ENCODE data around the gene FTO. TPM values are rescaled to one million over a fixed set of nuclear protein-coding genes. Genes with fewer than 3 reads are reported as not detected.

FTO gene
- total RNA-seq, 1 experiment from 2014 or later = 78.3 TPM

GRCh38 chr16:54160939-54161897 lies 457.3 kb downstream of the FTO start:
- H3K27ac Mint-ChIP-seq (ENCODE audit: unreplicated experiment) = no peak overlapping the region
- BruUV-seq (replicated peaks) = no TSS peak

DNA sequence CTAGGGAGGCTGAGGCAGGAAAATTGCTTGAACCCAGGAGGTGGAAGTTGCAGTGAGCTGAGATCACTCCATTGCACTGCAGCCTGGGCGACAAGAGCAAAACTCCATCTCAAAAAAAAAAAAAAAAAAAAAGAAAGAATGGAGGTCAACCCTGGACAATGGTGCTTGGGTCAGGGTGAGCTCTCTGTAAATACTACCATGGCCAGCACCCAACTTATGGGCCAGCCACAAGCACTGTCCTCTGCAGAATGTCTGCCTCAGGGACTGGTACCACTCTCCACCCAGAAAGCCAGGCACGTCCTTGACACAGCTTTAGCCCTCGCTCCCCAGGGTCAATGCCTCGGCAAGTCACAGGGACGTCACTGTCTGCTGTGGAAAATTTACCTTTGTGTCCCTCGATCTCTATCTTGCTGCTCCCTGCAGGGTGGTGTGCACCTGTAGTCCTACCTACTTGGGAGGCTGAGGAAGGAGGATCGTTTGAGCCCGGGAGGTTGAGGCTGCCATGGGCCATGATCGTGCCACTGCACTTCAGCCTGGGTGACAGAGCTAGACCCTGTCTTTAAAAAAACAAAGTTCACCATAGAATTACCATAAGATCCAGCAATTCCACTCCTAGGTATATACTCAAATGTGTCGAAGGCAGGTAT lies 459.4 kb downstream of the FTO start:
- TF ChIP-seq, protein P1, sequence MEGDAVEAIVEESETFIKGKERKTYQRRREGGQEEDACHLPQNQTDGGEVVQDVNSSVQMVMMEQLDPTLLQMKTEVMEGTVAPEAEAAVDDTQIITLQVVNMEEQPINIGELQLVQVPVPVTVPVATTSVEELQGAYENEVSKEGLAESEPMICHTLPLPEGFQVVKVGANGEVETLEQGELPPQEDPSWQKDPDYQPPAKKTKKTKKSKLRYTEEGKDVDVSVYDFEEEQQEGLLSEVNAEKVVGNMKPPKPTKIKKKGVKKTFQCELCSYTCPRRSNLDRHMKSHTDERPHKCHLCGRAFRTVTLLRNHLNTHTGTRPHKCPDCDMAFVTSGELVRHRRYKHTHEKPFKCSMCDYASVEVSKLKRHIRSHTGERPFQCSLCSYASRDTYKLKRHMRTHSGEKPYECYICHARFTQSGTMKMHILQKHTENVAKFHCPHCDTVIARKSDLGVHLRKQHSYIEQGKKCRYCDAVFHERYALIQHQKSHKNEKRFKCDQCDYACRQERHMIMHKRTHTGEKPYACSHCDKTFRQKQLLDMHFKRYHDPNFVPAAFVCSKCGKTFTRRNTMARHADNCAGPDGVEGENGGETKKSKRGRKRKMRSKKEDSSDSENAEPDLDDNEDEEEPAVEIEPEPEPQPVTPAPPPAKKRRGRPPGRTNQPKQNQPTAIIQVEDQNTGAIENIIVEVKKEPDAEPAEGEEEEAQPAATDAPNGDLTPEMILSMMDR (IDR thresholded peaks at IDR 0.05; ENCODE audit: insufficient read depth in 1 of 2, low read depth in 1 of 2, low read length in 1 of 2, severe bottlenecking in 1 of 2, unreplicated experiment in 1 of 2) = no peak
- intact Hi-C loops (cut with micrococcal nuclease; ENCODE audit: unreplicated experiment) = no loop called here
- no peak overlapping the region for H3K27ac Mint-ChIP-seq (ENCODE audit: unreplicated experiment)
- DNase-seq = no peak
- Histone ChIP-seq H3K9me3 (no peaks in the 10 kb centered on the region), H3K27me3 (replicated peaks; ENCODE audit: control insufficient read depth, insufficient read depth, low read length) (no peaks in the 10 kb centered on the region), H3K4me3 (ENCODE audit: low read depth, low read length) (no peak overlapping the region), H3K36me3 (ENCODE audit: control insufficient read depth, insufficient read depth, low read length) (no peaks in the 10 kb centered on the region), H3K4me1 (peaks cover 25% of the 10 kb centered on the region; the same call in 1 of the 2 replicates)
- no peak overlapping the region for H3K4me3 Mint-ChIP-seq (ENCODE audit: unreplicated experiment)
- BruUV-seq (replicated peaks) = no TSS peak
- H3K27me3 Mint-ChIP-seq (ENCODE audit: insufficient read depth, unreplicated experiment) = no peaks in the 10 kb centered on the region
- peaks cover 9% of the 10 kb centered on the region for H3K9me3 Mint-ChIP-seq (ENCODE audit: unreplicated experiment)
- CTCF ChIA-PET = no interaction called here
- POLR2A ChIA-PET = no interaction called here
- H3K4me1 Mint-ChIP-seq (ENCODE audit: low read depth, unreplicated experiment) = peaks cover 31% of the 10 kb centered on the region
- H3K36me3 Mint-ChIP-seq (ENCODE audit: insufficient read depth, unreplicated experiment) = no peaks in the 10 kb centered on the region

More at GRCh38 chr16:54160939-54161897, 457.3 kb downstream of the FTO start:
- CTCF ChIA-PET = no interaction called here
- peak in 1 of 2 experiments; percentile 2 for DNase-seq
- POLR2A ChIA-PET = no interaction called here
- Mint-ChIP-seq H3K4me3 (ENCODE audit: unreplicated experiment) (no peak overlapping the region), H3K4me1 (ENCODE audit: low read depth, unreplicated experiment) (peaks cover 28% of the 10 kb centered on the region), H3K36me3 (ENCODE audit: insufficient read depth, unreplicated experiment) (no peaks in the 10 kb centered on the region), H3K9me3 (ENCODE audit: unreplicated experiment) (peaks cover 22% of the 10 kb centered on the region), H3K27me3 (ENCODE audit: insufficient read depth, unreplicated experiment) (no peaks in the 10 kb centered on the region)
- Histone ChIP-seq H3K4me3 (ENCODE audit: low read depth, low read length) (no peak overlapping the region), H3K9me3 (no peaks in the 10 kb centered on the region), H3K36me3 (ENCODE audit: control insufficient read depth, insufficient read depth, low read length) (no peaks in the 10 kb centered on the region), H3K27me3 (replicated peaks; ENCODE audit: control insufficient read depth, insufficient read depth, low read length) (no peaks in the 10 kb centered on the region), H3K4me1 (peaks cover 25% of the 10 kb centered on the region; the same call in 1 of the 2 replicates)
- intact Hi-C loops (cut with micrococcal nuclease; ENCODE audit: unreplicated experiment) = no loop called here
- TF ChIP-seq, protein P1 (IDR thresholded peaks at IDR 0.05; ENCODE audit: insufficient read depth in 1 of 2, low read depth in 1 of 2, low read length in 1 of 2, severe bottlenecking in 1 of 2, unreplicated experiment in 1 of 2) = no peak

DNA sequence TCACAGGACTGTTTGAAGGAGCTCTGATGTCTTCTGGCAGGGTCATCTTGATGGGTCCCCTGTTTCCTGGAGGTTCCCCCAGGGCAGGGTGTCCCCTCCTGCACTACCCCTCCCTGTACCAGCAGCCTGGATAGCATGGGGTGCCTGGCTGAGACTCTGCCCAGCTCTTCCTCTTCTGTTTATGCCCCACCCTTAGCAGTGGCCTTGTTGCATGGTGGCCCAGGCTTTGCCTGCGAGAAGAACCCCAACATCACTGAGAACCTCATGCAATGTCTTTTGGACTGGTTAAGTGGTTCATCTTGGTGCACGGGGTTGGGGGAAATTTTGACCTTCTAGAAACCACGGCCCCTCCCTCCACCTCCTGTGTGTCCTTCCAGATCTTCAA lies 460.8 kb downstream of the FTO start:
- H3K9me3 Mint-ChIP-seq (ENCODE audit: unreplicated experiment) = no peaks in the 10 kb centered on the region
- Histone ChIP-seq H3K4me1 (peaks cover 17% of the 10 kb centered on the region; the same call in 1 of the 2 replicates), H3K9me3 (no peaks in the 10 kb centered on the region), H3K27me3 (replicated peaks; ENCODE audit: control insufficient read depth, insufficient read depth, low read length) (no peaks in the 10 kb centered on the region), H3K4me3 (ENCODE audit: low read depth, low read length) (no peak overlapping the region), H3K36me3 (ENCODE audit: control insufficient read depth, insufficient read depth, low read length) (no peaks in the 10 kb centered on the region)
- no peaks in the 10 kb centered on the region for H3K36me3 Mint-ChIP-seq (ENCODE audit: insufficient read depth, unreplicated experiment)
- no peak for DNase-seq
- no peak overlapping the region for H3K4me3 Mint-ChIP-seq (ENCODE audit: unreplicated experiment)
- TF ChIP-seq, protein P1 (IDR thresholded peaks at IDR 0.05; ENCODE audit: insufficient read depth in 1 of 2, low read depth in 1 of 2, low read length in 1 of 2, severe bottlenecking in 1 of 2, unreplicated experiment in 1 of 2) = no peak
- H3K27ac Mint-ChIP-seq (ENCODE audit: unreplicated experiment) = peak overlapping the region; percentile 82
- peaks cover 19% of the 10 kb centered on the region for H3K4me1 Mint-ChIP-seq (ENCODE audit: low read depth, unreplicated experiment)
- ChIA-PET CTCF (interaction anchor here (1.0 to 1.2 kb wide), 2 partner anchors 16 to 615 kb away, joined by 3 read pairs; no protein-coding TSS in a partner anchor), POLR2A (no interaction called here)
- H3K27me3 Mint-ChIP-seq (ENCODE audit: insufficient read depth, unreplicated experiment) = no peaks in the 10 kb centered on the region
- intact Hi-C loops (cut with micrococcal nuclease; ENCODE audit: unreplicated experiment) = no loop called here
- BruUV-seq (replicated peaks) = no TSS peak
